WTC11 (cell line): ENCODE measurements around the gene CLMP. TPM values are rescaled to one million over a fixed set of nuclear protein-coding genes. Genes with fewer than 3 reads are reported as not detected.

Source experiments
- ATAC-seq: fragments of 200-7000 bp; cut with Tn5 transposase; 2 replicates; pipeline ENCODE4 v1.10.0; 2021; ENCODE audit warnings: mild to moderate bottlenecking, moderate library complexity
- CTCF ChIA-PET: fragments of 300-600 bp; sonication (Branson Sonifier 250); formaldehyde crosslinking; loops from one replicate; lab custom pipeline; 2021; ENCODE audit warnings: antibody characterized with exemption; lab: Charles Lee
- POLR2A ChIA-PET: fragments of 350-600 bp; sonication (Branson Sonifier 250); formaldehyde crosslinking; loops from one replicate; lab custom pipeline; 2021; ENCODE audit warnings: antibody characterized with exemption; lab: Charles Lee
- DNase-seq: peaks from one replicate; pipeline ENCODE4 v3.0.0; 2021; ENCODE audit warnings: low spot score
- H3K27ac Mint-ChIP-seq: 2 replicates; pipeline ENCODE4 v1.8.0; 2021; ENCODE audit warnings: mixed read lengths
- H3K27me3 Mint-ChIP-seq: 2 replicates; pipeline ENCODE4 v1.8.0; 2021; ENCODE audit warnings: low read depth, mild to moderate bottlenecking, moderate library complexity, mixed read lengths
- H3K36me3 Mint-ChIP-seq: 2 replicates; pipeline ENCODE4 v1.8.0; 2021; ENCODE audit warnings: mixed read lengths
- H3K4me1 Mint-ChIP-seq: 2 replicates; pipeline ENCODE4 v1.8.0; 2022; ENCODE audit warnings: mixed read lengths
- H3K4me3 Mint-ChIP-seq: 2 replicates; pipeline ENCODE4 v1.8.0; 2021; ENCODE audit warnings: mild to moderate bottlenecking, moderate library complexity, mixed read lengths
- H3K9me3 Mint-ChIP-seq: 2 replicates; pipeline ENCODE4 v1.8.0; 2021; ENCODE audit warnings: mixed read lengths
- AR ChIP-seq: fragments of 250-450 bp; sonication (Bioruptor Pico); IDR thresholded peaks from 2 replicates; pipeline ENCODE4 v1.9.0; 2021; ENCODE audit warnings: mild to moderate bottlenecking
- ATF1 ChIP-seq: sonication (generic); formaldehyde crosslinking; IDR thresholded peaks from 2 replicates; pipeline ENCODE4 v1.8.1; 2023; ENCODE audit warnings: mild to moderate bottlenecking, moderate library complexity, missing genetic modification reagents
- ATF2 ChIP-seq: sonication (generic); formaldehyde crosslinking; IDR thresholded peaks from 2 replicates; pipeline ENCODE4 v1.8.1; 2022; ENCODE audit warnings: low read depth, missing genetic modification reagents, borderline replicate concordance
- E2F5 ChIP-seq: sonication (generic); formaldehyde crosslinking; IDR thresholded peaks from 2 replicates; pipeline ENCODE4 v1.8.1; 2022; ENCODE audit warnings: mild to moderate bottlenecking, moderate library complexity, missing genetic modification reagents
- GRHL2 ChIP-seq: fragments of 250-450 bp; sonication (Bioruptor Pico); IDR thresholded peaks from 2 replicates; pipeline ENCODE4 v1.8.0; 2022; ENCODE audit warnings: mild to moderate bottlenecking, moderate library complexity; ENCODE audit not compliant: insufficient replicate concordance, severe bottlenecking
- JAZF1 ChIP-seq: fragments of 250-450 bp; sonication (Bioruptor Pico); IDR thresholded peaks from 2 replicates; pipeline ENCODE4 v1.9.0; 2021; ENCODE audit warnings: moderate library complexity, mild to moderate bottlenecking, inconsistent platforms
- MXD4 ChIP-seq: fragments of 250-450 bp; sonication (Bioruptor Pico); IDR thresholded peaks from 2 replicates; pipeline ENCODE4 v1.8.0; 2021; ENCODE audit warnings: mild to moderate bottlenecking, moderate library complexity, borderline replicate concordance
- MYBL2 ChIP-seq: sonication (generic); formaldehyde crosslinking; IDR thresholded peaks from 2 replicates; pipeline ENCODE4 v1.8.1; 2023; ENCODE audit warnings: mild to moderate bottlenecking, moderate library complexity, missing genetic modification reagents
- NFE2L1 ChIP-seq: sonication (generic); formaldehyde crosslinking; IDR thresholded peaks from 2 replicates; pipeline ENCODE4 v1.8.1; 2023; ENCODE audit warnings: missing genetic modification reagents
- NR1H2 ChIP-seq: sonication (generic); formaldehyde crosslinking; IDR thresholded peaks from 2 replicates; pipeline ENCODE4 v1.9.0; 2021; ENCODE audit warnings: mild to moderate bottlenecking, moderate library complexity, missing genetic modification reagents
- SMAD4 ChIP-seq: sonication (generic); formaldehyde crosslinking; IDR thresholded peaks from 2 replicates; pipeline ENCODE4 v1.8.0; 2022; ENCODE audit warnings: mild to moderate bottlenecking, missing genetic modification reagents
- STAT6 ChIP-seq: sonication (generic); formaldehyde crosslinking; conservative IDR thresholded peaks from 2 replicates; pipeline ENCODE4 v1.8.1; 2023; ENCODE audit warnings: mild to moderate bottlenecking, low read depth, missing genetic modification reagents, moderate library complexity
- ZBTB21 ChIP-seq: sonication (generic); formaldehyde crosslinking; IDR thresholded peaks from 2 replicates; pipeline ENCODE4 v1.8.1; 2023; ENCODE audit warnings: mild to moderate bottlenecking, missing genetic modification reagents, borderline replicate concordance
- ZNF396 ChIP-seq: fragments of 250-450 bp; sonication (Bioruptor Pico); IDR thresholded peaks from 2 replicates; pipeline ENCODE4 v1.8.0; 2021; ENCODE audit warnings: mild to moderate bottlenecking, moderate library complexity, borderline replicate concordance
- total RNA-seq: library from RNA; stranded (reverse); gene quantifications from 3 replicates; pipeline ENCODE4 v1.2.3, GENCODE V29; 2021
- TF ChIP-seq, protein P1 (sequence below): sonication (generic); formaldehyde crosslinking; IDR thresholded peaks from 2 replicates; pipeline ENCODE4 v1.8.0; 2022; ENCODE audit warnings: mild to moderate bottlenecking, missing genetic modification reagents

The CLMP gene
- total RNA-seq, 1 experiment from 2014 or later = 20.0 TPM

DNA sequence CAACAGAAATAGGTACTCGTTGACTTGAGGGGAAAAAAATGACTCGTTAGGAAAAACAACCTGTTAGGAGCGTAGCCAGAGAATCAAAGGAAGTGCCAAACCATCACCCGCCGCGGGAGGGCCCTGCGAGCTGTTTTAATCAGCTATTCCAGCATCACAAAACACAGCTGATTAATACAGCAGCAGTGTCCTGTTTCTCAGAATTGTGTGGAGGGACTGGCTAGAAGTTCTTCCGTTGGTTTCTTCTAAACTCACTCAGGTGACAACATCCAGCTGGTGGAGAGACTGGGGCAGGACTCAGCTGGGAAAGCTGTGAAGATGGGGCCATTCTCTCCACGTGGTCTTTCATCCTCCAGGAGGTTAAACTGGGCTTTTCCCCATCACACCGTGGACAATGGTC, 161.2 kb downstream of the CLMP start (continued):
- TF ChIP-seq MYBL2 (CRISPR knock-in tag) (no peak), GRHL2 (CRISPR knock-in tag) (no peak), ZNF396 (CRISPR knock-in tag) (no peak), MXD4 (CRISPR knock-in tag) (no peak)

- Mint-ChIP-seq H3K4me1 (peaks cover 13% of the 10 kb centered on the region), H3K9me3 (no peaks in the 10 kb centered on the region), H3K27ac (no peak overlapping the region), H3K4me3 (no peak overlapping the region), H3K36me3 (no peaks in the 10 kb centered on the region)
- POLR2A ChIA-PET = no interaction called here
- peak; percentile 72 for ATAC-seq
- CTCF ChIA-PET = interaction anchor here (0.6 to 4.1 kb wide), 5 partner anchors 8 to 231 kb away, joined by 3 to 19 read pairs (median 5); no protein-coding TSS in a partner anchor
- TF ChIP-seq SMAD4 = no peak
- TF ChIP-seq, protein P1, sequence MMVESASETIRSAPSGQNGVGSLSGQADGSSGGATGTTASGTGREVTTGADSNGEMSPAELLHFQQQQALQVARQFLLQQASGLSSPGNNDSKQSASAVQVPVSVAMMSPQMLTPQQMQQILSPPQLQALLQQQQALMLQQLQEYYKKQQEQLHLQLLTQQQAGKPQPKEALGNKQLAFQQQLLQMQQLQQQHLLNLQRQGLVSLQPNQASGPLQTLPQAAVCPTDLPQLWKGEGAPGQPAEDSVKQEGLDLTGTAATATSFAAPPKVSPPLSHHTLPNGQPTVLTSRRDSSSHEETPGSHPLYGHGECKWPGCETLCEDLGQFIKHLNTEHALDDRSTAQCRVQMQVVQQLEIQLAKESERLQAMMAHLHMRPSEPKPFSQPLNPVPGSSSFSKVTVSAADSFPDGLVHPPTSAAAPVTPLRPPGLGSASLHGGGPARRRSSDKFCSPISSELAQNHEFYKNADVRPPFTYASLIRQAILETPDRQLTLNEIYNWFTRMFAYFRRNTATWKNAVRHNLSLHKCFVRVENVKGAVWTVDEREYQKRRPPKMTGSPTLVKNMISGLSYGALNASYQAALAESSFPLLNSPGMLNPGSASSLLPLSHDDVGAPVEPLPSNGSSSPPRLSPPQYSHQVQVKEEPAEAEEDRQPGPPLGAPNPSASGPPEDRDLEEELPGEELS (CRISPR knock-in tag) = no peak
- TF ChIP-seq JAZF1 (CRISPR knock-in tag) = no peak
- TF ChIP-seq MXD4 (CRISPR knock-in tag) = no peak
- TF ChIP-seq NR1H2 (CRISPR knock-in tag) = no peak
- TF ChIP-seq, all 79 proteins: peak for 0
- no peak for DNase-seq
- H3K27me3 Mint-ChIP-seq = no peaks in the 10 kb centered on the region; the same call in 1 of the 2 replicates
Observed at GRCh38 chr11:123030517-123030916, 164.5 kb downstream of the CLMP start.

GRCh38 chr11:123020968-123021367, 174.1 kb downstream of the CLMP start:
- TF ChIP-seq MXD4 (CRISPR knock-in tag) (no peak), ATF1 (CRISPR knock-in tag) (no peak), STAT6 (CRISPR knock-in tag) (no peak), ATF2 (CRISPR knock-in tag) (no peak), GRHL2 (CRISPR knock-in tag) (no peak), AR (CRISPR knock-in tag) (no peak), E2F5 (no peak), ZBTB21 (no peak), NFE2L1 (CRISPR knock-in tag) (no peak)
- TF ChIP-seq, all 79 proteins: peak for 0
- ATAC-seq = peak; percentile 95
- H3K36me3 Mint-ChIP-seq = no peaks in the 10 kb centered on the region
- ChIA-PET CTCF (interaction anchor here (0.6 to 2.8 kb wide), 60 partner anchors 9 to 556 kb away, joined by 3 to 55 read pairs (median 4); partner anchors contain the start of genes BSX and HSPA8), POLR2A (interaction anchor here (0.6 to 1.0 kb wide), 4 partner anchors 39 to 606 kb away, joined by 3 read pairs; partner anchors contain the start of gene BSX)
- peaks cover 9% of the 10 kb centered on the region for H3K27me3 Mint-ChIP-seq
- DNase-seq = peak; percentile 36
- H3K27ac Mint-ChIP-seq = no peak overlapping the region
- H3K4me3 Mint-ChIP-seq = no peak overlapping the region
- peaks cover 8% of the 10 kb centered on the region for H3K4me1 Mint-ChIP-seq
- H3K9me3 Mint-ChIP-seq = no peaks in the 10 kb centered on the region
